ENCODE measurements around the gene SLC50A1.

The SLC50A1 gene

GRCh38 chr1:155126556-155127104, 9.0 kb upstream of the SLC50A1 start (continued):
- TF ChIP-seq PBX3 (CRISPR knock-in tag; IDR thresholded peaks at IDR 0.05) (no peak), MZF1 (tag by site-specific recombination; IDR thresholded peaks at IDR 0.05; ENCODE audit: borderline replicate concordance) (no peak), ZNF555 (tag by site-specific recombination; conservative IDR thresholded peaks at IDR 0.05) (no peak), ZNF624 (tag by site-specific recombination; IDR thresholded peaks at IDR 0.05) (no peak), ZNF114 (tag by site-specific recombination; IDR thresholded peaks at IDR 0.05) (no peak), ZBTB1 (tag by site-specific recombination; IDR thresholded peaks at IDR 0.05) (no peak), FEZF1 (tag by site-specific recombination; IDR thresholded peaks at IDR 0.05) (no peak), REPIN1 (tag by site-specific recombination; IDR thresholded peaks at IDR 0.05; ENCODE audit: low read depth) (0 out of 2 replicates have a peak, but pooled peaks have one; percentile 13), ZNF24 (tag by site-specific recombination; IDR thresholded peaks at IDR 0.05) (peak; percentile 72), BCL11B (tag by site-specific recombination; IDR thresholded peaks at IDR 0.05; ENCODE audit: low read depth) (0 out of 2 replicates have a peak, but pooled peaks have one; percentile 51), ZNF398 (tag by site-specific recombination; IDR thresholded peaks at IDR 0.05) (peak; percentile 94), ZNF791 (tag by site-specific recombination; IDR thresholded peaks at IDR 0.05) (no peak), KLF9 (tag by site-specific recombination; IDR thresholded peaks at IDR 0.05; ENCODE audit: low read depth) (peak; percentile 54), ZNF169 (tag by site-specific recombination; IDR thresholded peaks at IDR 0.05) (no peak), ZNF394 (tag by site-specific recombination; IDR thresholded peaks at IDR 0.05; ENCODE audit: borderline replicate concordance) (peak; percentile 34), ZNF629 (tag by site-specific recombination; IDR thresholded peaks at IDR 0.05) (no peak), ZNF350 (tag by site-specific recombination; IDR thresholded peaks at IDR 0.05) (no peak), ELK4 (IDR thresholded peaks at IDR 0.05; ENCODE audit: borderline replicate concordance, low read depth, low read length) (no peak)
- TF ChIP-seq, protein P1, sequence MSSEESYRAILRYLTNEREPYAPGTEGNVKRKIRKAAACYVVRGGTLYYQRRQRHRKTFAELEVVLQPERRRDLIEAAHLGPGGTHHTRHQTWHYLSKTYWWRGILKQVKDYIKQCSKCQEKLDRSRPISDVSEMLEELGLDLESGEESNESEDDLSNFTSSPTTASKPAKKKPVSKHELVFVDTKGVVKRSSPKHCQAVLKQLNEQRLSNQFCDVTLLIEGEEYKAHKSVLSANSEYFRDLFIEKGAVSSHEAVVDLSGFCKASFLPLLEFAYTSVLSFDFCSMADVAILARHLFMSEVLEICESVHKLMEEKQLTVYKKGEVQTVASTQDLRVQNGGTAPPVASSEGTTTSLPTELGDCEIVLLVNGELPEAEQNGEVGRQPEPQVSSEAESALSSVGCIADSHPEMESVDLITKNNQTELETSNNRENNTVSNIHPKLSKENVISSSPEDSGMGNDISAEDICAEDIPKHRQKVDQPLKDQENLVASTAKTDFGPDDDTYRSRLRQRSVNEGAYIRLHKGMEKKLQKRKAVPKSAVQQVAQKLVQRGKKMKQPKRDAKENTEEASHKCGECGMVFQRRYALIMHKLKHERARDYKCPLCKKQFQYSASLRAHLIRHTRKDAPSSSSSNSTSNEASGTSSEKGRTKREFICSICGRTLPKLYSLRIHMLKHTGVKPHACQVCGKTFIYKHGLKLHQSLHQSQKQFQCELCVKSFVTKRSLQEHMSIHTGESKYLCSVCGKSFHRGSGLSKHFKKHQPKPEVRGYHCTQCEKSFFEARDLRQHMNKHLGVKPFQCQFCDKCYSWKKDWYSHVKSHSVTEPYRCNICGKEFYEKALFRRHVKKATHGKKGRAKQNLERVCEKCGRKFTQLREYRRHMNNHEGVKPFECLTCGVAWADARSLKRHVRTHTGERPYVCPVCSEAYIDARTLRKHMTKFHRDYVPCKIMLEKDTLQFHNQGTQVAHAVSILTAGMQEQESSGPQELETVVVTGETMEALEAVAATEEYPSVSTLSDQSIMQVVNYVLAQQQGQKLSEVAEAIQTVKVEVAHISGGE (tag by site-specific recombination; conservative IDR thresholded peaks at IDR 0.05; ENCODE audit: low read depth): no peak; the same call in 1 of the 2 replicates
- TF ChIP-seq, protein P2, sequence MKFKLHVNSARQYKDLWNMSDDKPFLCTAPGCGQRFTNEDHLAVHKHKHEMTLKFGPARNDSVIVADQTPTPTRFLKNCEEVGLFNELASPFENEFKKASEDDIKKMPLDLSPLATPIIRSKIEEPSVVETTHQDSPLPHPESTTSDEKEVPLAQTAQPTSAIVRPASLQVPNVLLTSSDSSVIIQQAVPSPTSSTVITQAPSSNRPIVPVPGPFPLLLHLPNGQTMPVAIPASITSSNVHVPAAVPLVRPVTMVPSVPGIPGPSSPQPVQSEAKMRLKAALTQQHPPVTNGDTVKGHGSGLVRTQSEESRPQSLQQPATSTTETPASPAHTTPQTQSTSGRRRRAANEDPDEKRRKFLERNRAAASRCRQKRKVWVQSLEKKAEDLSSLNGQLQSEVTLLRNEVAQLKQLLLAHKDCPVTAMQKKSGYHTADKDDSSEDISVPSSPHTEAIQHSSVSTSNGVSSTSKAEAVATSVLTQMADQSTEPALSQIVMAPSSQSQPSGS (tag by site-specific recombination; IDR thresholded peaks at IDR 0.05; ENCODE audit: low read depth): no peak
- TF ChIP-seq, protein P3, sequence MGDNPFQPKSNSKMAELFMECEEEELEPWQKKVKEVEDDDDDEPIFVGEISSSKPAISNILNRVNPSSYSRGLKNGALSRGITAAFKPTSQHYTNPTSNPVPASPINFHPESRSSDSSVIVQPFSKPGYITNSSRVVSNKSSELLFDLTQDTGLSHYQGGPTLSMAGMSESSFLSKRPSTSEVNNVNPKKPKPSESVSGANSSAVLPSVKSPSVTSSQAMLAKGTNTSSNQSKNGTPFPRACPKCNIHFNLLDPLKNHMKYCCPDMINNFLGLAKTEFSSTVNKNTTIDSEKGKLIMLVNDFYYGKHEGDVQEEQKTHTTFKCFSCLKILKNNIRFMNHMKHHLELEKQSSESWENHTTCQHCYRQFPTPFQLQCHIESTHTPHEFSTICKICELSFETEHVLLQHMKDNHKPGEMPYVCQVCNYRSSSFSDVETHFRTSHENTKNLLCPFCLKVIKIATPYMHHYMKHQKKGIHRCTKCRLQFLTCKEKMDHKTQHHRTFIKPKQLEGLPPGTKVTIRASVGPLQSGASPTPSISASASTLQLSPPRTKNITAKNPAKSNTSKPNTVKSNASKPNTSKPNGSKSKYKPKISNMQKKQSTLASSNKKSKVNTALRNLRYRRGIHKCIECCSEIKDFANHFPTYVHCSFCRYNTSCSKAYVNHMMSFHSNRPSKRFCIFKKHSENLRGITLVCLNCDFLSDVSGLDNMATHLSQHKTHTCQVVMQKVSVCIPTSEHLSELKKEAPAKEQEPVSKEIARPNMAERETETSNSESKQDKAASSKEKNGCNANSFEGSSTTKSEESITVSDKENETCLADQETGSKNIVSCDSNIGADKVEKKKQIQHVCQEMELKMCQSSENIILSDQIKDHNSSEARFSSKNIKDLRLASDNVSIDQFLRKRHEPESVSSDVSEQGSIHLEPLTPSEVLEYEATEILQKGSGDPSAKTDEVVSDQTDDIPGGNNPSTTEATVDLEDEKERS (tag by site-specific recombination; IDR thresholded peaks at IDR 0.05): no peak
- TF ChIP-seq, protein P4, sequence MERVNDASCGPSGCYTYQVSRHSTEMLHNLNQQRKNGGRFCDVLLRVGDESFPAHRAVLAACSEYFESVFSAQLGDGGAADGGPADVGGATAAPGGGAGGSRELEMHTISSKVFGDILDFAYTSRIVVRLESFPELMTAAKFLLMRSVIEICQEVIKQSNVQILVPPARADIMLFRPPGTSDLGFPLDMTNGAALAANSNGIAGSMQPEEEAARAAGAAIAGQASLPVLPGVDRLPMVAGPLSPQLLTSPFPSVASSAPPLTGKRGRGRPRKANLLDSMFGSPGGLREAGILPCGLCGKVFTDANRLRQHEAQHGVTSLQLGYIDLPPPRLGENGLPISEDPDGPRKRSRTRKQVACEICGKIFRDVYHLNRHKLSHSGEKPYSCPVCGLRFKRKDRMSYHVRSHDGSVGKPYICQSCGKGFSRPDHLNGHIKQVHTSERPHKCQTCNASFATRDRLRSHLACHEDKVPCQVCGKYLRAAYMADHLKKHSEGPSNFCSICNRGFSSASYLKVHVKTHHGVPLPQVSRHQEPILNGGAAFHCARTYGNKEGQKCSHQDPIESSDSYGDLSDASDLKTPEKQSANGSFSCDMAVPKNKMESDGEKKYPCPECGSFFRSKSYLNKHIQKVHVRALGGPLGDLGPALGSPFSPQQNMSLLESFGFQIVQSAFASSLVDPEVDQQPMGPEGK (tag by site-specific recombination; IDR thresholded peaks at IDR 0.05): peak; percentile 80
- TF ChIP-seq, protein P5, sequence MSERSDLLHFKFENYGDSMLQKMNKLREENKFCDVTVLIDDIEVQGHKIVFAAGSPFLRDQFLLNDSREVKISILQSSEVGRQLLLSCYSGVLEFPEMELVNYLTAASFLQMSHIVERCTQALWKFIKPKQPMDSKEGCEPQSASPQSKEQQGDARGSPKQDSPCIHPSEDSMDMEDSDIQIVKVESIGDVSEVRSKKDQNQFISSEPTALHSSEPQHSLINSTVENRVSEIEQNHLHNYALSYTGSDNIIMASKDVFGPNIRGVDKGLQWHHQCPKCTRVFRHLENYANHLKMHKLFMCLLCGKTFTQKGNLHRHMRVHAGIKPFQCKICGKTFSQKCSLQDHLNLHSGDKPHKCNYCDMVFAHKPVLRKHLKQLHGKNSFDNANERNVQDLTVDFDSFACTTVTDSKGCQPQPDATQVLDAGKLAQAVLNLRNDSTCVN (tag by site-specific recombination; optimal IDR thresholded peaks at IDR 0.05): no peak

Data from HEK293 (cell line).